K562 (cell line): Measurements from ENCODE around the gene OTOGL. TPM values are rescaled to one million over a fixed set of nuclear protein-coding genes. Genes with fewer than 3 reads are reported as not detected.

Experiments
- ATAC-seq: fragments of 200-7000 bp; cut with Tn5 transposase; 3 replicates; pipeline ENCODE4 v1.9.1; 2020; ENCODE audit warnings: moderate library complexity
- BruUV-seq: library from RNA; stranded (reverse); fragments of 400-500 nt; replicated peaks from 2 replicates; lab custom pipeline; 2021; lab: Mats Ljungman, UMichigan
- CTCF ChIA-PET: fragments of 300-600 bp; formaldehyde crosslinking; extraction: SDS; loops from one replicate; lab custom pipeline; 2021; ENCODE audit warnings: low intra/inter-chr PET ratio; lab: Yijun Ruan, JAX
- POLR2A ChIA-PET: fragments of 300-600, 350-650 bp; sonication (Branson Sonifier 250); formaldehyde crosslinking; extraction: SDS; loops from one replicate; lab custom pipeline; 2021; ENCODE audit warnings: antibody characterized with exemption, inconsistent platforms; lab: Yijun Ruan, JAX
- DNase-seq, 4 experiments: peaks; one replicate each; pipeline versions ENCODE4 v3.0.0 to v3.0.0-alpha.2; 2011 to 2018; ENCODE audit warnings: low spot score in 3 of 4, mixed read lengths in 3 of 4; ENCODE audit errors: extremely low read depth in 1 of 4
- FAIRE-seq: peaks from 2 replicates; lab custom pipeline; 2011; peaks lifted over from hg19 to GRCh38; lab: Jason Lieb, UNC
- H2AFZ ChIP-seq: 2 replicates; pipeline ENCODE4 v1.6.0; 2011; ENCODE audit warnings: low read depth, low read length, control low read depth, inconsistent platforms
- H3K27ac ChIP-seq: fragments of 200-600 bp; 3 replicates; pipeline ENCODE4 v1.8.0; 2011; ENCODE audit warnings: low read depth, mild to moderate bottlenecking, control low read depth, inconsistent platforms, low read length, moderate library complexity, mixed read lengths; ENCODE audit errors: extremely low read depth
- H3K27me3 ChIP-seq, 2 experiments: fragments of 300-600 bp in 1 of 2; 2 replicates in 1 of 2; 3 replicates in 1 of 2; pipeline versions ENCODE4 v1.6.0 to v1.8.0; 2011; ENCODE audit warnings: inconsistent platforms in 2 of 2, low read length in 2 of 2, mild to moderate bottlenecking in 1 of 2, mixed read lengths in 1 of 2, moderate library complexity in 1 of 2; ENCODE audit not compliant: control insufficient read depth in 2 of 2, insufficient read depth in 2 of 2
- H3K36me3 ChIP-seq: fragments of 300-600 bp; 3 replicates; pipeline ENCODE4 v1.8.0; 2011; ENCODE audit warnings: mild to moderate bottlenecking, low read length, inconsistent platforms; ENCODE audit not compliant: control insufficient read depth, insufficient read depth
- H3K4me1 ChIP-seq, 2 experiments: fragments of 200-600 bp in 1 of 2; replicated peaks in 1 of 2; 2 replicates in 1 of 2; 3 replicates in 1 of 2; pipeline versions ENCODE4 v1.5.1 to v1.8.0; 2011; ENCODE audit warnings: inconsistent platforms in 2 of 2, low read length in 2 of 2, mild to moderate bottlenecking in 1 of 2, mixed read lengths in 1 of 2, moderate library complexity in 1 of 2; ENCODE audit not compliant: control insufficient read depth in 2 of 2, insufficient read depth in 2 of 2
- H3K4me2 ChIP-seq: 2 replicates; pipeline ENCODE4 v1.6.1; 2011; ENCODE audit warnings: low read length, control low read depth, inconsistent platforms, mixed read lengths; ENCODE audit not compliant: insufficient read depth
- H3K4me3 ChIP-seq: fragments of 200-600 bp; sonication (generic), shearing (Covaris generic); 2 replicates; pipeline ENCODE4 v1.5.1; 2016; ENCODE audit warnings: control low read depth, inconsistent platforms
- H3K79me2 ChIP-seq: fragments of 200-600 bp; 3 replicates; pipeline ENCODE4 v1.8.0; 2011; ENCODE audit warnings: low read length, inconsistent platforms; ENCODE audit not compliant: control insufficient read depth, insufficient read depth
- H3K9ac ChIP-seq, 2 experiments: 2 replicates each; pipeline versions ENCODE4 v1.6.0 to v1.6.1; 2011; ENCODE audit warnings: low read depth in 2 of 2, low read length in 2 of 2, control low read depth in 1 of 2, inconsistent platforms in 1 of 2, mild to moderate bottlenecking in 1 of 2, mixed read lengths in 1 of 2; ENCODE audit not compliant: insufficient read depth in 1 of 2
- H3K9me1 ChIP-seq: one replicate; pipeline ENCODE4 v1.6.0; 2011; ENCODE audit warnings: inconsistent platforms, mild to moderate bottlenecking, low read length, moderate library complexity; ENCODE audit not compliant: control insufficient read depth, insufficient read depth
- H3K9me3 ChIP-seq: replicated peaks from 2 replicates; pipeline ENCODE4 v1.5.1; 2011; ENCODE audit warnings: low read depth, low read length, inconsistent platforms; ENCODE audit not compliant: control insufficient read depth, insufficient read depth
- H4K20me1 ChIP-seq: replicated peaks from 2 replicates; pipeline ENCODE4 v1.6.1; 2011; ENCODE audit warnings: low read length, inconsistent platforms, mixed read lengths; ENCODE audit not compliant: control insufficient read depth, insufficient read depth
- E2F3 ChIP-seq: fragments of 250-450 bp; sonication (Bioruptor Pico); IDR thresholded peaks from 2 replicates; pipeline ENCODE4 v1.4.0; 2020; ENCODE audit warnings: mild to moderate bottlenecking
- GATA2 ChIP-seq: sonication (generic); formaldehyde crosslinking; IDR thresholded peaks from 2 replicates; pipeline ENCODE4 v1.4.0; 2020; ENCODE audit warnings: mild to moderate bottlenecking, missing genetic modification reagents
- GATAD2A ChIP-seq: fragments of 450-650 bp; IDR thresholded peaks from 2 replicates; pipeline ENCODE4 v1.6.1; 2017
- MAFG ChIP-seq: fragments of 450-650 bp; conservative IDR thresholded peaks from 2 replicates; pipeline ENCODE4 v1.6.1; 2016; ENCODE audit warnings: missing genetic modification characterization, missing compliant biosample characterization
- MCM5 ChIP-seq: fragments of 450-650 bp; IDR thresholded peaks from 2 replicates; pipeline ENCODE4 v1.6.1; 2016; ENCODE audit warnings: low read depth
- NFYB ChIP-seq: IDR thresholded peaks from 2 replicates; pipeline ENCODE4 v1.6.1; 2011; ENCODE audit warnings: mild to moderate bottlenecking, moderate library complexity; ENCODE audit not compliant: insufficient read length; ENCODE audit errors: extremely low read depth
- ZNF407 ChIP-seq: fragments of 450-650 bp; IDR thresholded peaks from 2 replicates; pipeline ENCODE4 v1.6.1; 2016; ENCODE audit warnings: low read depth
- WGBS: fragments of 100-300 bp; shearing (Covaris generic); methylation state at CpG from one replicate; pipeline ENCODE4 v1.1.6; 2016; ENCODE audit warnings: low coverage, mixed read lengths; ENCODE audit not compliant: insufficient coverage; ENCODE audit errors: missing lambda C conversion rate; 5-methylcytosine and 5-hydroxymethylcytosine counted together
- in situ Hi-C: fragments of 300-500 bp; cut with MboI; formaldehyde crosslinking; loops from 4 replicates; pipeline ENCODE4 v1.15.0; 2018; ENCODE audit warnings: inconsistent platforms, mixed read lengths
- intact Hi-C: fragments of 100-400 bp; cut with micrococcal nuclease; formaldehyde crosslinking; loops from 2 replicates; pipeline ENCODE4 v1.14.2; 2022
- polyA plus RNA-seq, 8 experiments: library from polyadenylated mRNA; depleted of rRNA in 4 of 8; stranded (reverse) in 5 of 8; unstranded in 3 of 8; fragments of >200 nt; fragmentation: Nextera tagmentation in 2 of 8; fragmentation: Illumina TruSeq in 1 of 8; extraction: Ambion mirVana in 2 of 8; extraction: Trizol in 1 of 8; gene quantifications; 2 replicates each; pipeline versions ENCODE4 v1.2.1 to v1.2.3, GENCODE V29; 2011 to 2014; ENCODE audit warnings: inconsistent platforms in 1 of 8, missing spikeins in 1 of 8
- total RNA-seq, 7 experiments: library from RNA; depleted of rRNA in 6 of 7; stranded (reverse); fragments of >200 nt in 6 of 7; fragmentation: Illumina TruSeq in 2 of 7; extraction: Trizol in 2 of 7; gene quantifications; 2 replicates each; pipeline versions ENCODE4 v1.2.1 to v1.2.3, GENCODE V29; 2011 to 2021; ENCODE audit warnings: low replicate concordance in 1 of 7
- TF ChIP-seq, protein P1 (sequence below): fragments of 450-650 bp; formaldehyde crosslinking; IDR thresholded peaks from 2 replicates; pipeline ENCODE4 v1.4.0; 2020; ENCODE audit warnings: mild to moderate bottlenecking, mixed read lengths
- TF ChIP-seq, protein P2 (sequence below): IDR thresholded peaks from 3 replicates; pipeline ENCODE4 v1.6.1; 2011; ENCODE audit warnings: borderline replicate concordance, mild to moderate bottlenecking; ENCODE audit not compliant: insufficient read length, insufficient read depth
- TF ChIP-seq, protein P3 (sequence below): fragments of 450-650 bp; IDR thresholded peaks from 2 replicates; pipeline ENCODE4 v1.6.1; 2017; ENCODE audit warnings: mild to moderate bottlenecking, moderate library complexity

Gene OTOGL
- total and polyA plus RNA-seq, 9 of the 15 experiments (the other 6 are each of a cell fraction or from before 2014, with no cell fraction given), result 0.02 to 0.03 TPM; not detected in 7

DNA sequence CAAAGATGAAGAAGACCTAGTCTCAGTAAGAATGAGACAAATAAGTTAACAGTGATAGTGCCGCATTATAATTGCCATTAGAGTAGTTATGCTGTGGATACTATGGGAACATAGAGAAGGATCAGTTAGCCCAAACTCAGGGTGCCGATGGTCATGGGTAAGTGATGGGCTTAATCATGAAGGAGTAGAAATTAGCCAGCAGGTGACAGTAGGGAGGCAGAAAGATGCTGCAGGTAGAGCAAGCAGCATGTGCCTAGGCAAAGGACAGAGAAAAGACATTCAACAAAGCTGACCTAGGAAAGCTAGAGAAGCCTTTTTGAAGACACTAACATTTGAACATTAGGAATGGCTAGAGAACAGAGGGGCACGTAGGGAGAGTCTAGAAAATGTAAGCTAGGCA, 314.1 kb downstream of the OTOGL start:
- Histone ChIP-seq H3K9me3 (no peaks in the 10 kb centered on the region), H3K4me3 (no peak overlapping the region), H4K20me1 (no peaks in the 10 kb centered on the region), H3K9ac (no peak overlapping the region), H3K4me2 (no peak overlapping the region), H3K9me1 (no peaks in the 10 kb centered on the region), H3K27ac (no peak overlapping the region), H3K79me2 (no peaks in the 10 kb centered on the region), H3K27me3 (no peaks in the 10 kb centered on the region), H3K36me3 (no peaks in the 10 kb centered on the region), H3K4me1 (no peaks in the 10 kb centered on the region), H2AFZ (no peak overlapping the region)
- DNase-seq, result no peak
- TF ChIP-seq, protein P1, sequence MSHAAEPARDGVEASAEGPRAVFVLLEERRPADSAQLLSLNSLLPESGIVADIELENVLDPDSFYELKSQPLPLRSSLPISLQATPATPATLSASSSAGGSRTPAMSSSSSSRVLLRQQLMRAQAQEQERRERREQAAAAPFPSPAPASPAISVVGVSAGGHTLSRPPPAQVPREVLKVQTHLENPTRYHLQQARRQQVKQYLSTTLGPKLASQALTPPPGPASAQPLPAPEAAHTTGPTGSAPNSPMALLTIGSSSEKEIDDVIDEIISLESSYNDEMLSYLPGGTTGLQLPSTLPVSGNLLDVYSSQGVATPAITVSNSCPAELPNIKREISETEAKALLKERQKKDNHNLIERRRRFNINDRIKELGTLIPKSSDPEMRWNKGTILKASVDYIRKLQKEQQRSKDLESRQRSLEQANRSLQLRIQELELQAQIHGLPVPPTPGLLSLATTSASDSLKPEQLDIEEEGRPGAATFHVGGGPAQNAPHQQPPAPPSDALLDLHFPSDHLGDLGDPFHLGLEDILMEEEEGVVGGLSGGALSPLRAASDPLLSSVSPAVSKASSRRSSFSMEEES (CRISPR knock-in tag), result no peak
- no peak for TF ChIP-seq NFYB
- TF ChIP-seq GATAD2A, result no peak
- no peak for TF ChIP-seq ZNF407
- TF ChIP-seq E2F3 (CRISPR knock-in tag), result no peak
- TF ChIP-seq GATA2 (CRISPR knock-in tag), result no peak
- no peak for TF ChIP-seq MCM5
- TF ChIP-seq, protein P2, sequence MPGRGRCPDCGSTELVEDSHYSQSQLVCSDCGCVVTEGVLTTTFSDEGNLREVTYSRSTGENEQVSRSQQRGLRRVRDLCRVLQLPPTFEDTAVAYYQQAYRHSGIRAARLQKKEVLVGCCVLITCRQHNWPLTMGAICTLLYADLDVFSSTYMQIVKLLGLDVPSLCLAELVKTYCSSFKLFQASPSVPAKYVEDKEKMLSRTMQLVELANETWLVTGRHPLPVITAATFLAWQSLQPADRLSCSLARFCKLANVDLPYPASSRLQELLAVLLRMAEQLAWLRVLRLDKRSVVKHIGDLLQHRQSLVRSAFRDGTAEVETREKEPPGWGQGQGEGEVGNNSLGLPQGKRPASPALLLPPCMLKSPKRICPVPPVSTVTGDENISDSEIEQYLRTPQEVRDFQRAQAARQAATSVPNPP, result no peak
- TF ChIP-seq, protein P3, sequence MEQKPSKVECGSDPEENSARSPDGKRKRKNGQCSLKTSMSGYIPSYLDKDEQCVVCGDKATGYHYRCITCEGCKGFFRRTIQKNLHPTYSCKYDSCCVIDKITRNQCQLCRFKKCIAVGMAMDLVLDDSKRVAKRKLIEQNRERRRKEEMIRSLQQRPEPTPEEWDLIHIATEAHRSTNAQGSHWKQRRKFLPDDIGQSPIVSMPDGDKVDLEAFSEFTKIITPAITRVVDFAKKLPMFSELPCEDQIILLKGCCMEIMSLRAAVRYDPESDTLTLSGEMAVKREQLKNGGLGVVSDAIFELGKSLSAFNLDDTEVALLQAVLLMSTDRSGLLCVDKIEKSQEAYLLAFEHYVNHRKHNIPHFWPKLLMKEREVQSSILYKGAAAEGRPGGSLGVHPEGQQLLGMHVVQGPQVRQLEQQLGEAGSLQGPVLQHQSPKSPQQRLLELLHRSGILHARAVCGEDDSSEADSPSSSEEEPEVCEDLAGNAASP, result no peak
- no peak for TF ChIP-seq MAFG (tag)
- intact Hi-C loops, result loop anchor here (10.0 kb wide), 1 partner anchor 1211 kb away; no protein-coding TSS in a partner anchor
- no TSS peak for BruUV-seq
- FAIRE-seq, result no peak
- in situ Hi-C loops, result no loop called here
- ChIA-PET CTCF (no interaction called here), POLR2A (no interaction called here)
- no peak for ATAC-seq
- 3% methylated on average over 3 of the region's 3 CpGs for WGBS
